ENCODE measurements around the gene CNTNAP5.

Gene CNTNAP5

GRCh38 chr2:124584615-124585014, 559.5 kb downstream of the CNTNAP5 start:
- no peak for TF ChIP-seq CTCF (IDR thresholded peaks at IDR 0.05; ENCODE audit: low read depth, low read length)
- no peak overlapping the region for H3K4me3 ChIP-seq (ENCODE audit: low read depth, low read length)
- no peaks in the 10 kb centered on the region for H3K27me3 ChIP-seq (ENCODE audit: insufficient read depth, low read depth, severe bottlenecking)
- no peak for DNase-seq
- H3K9me3 ChIP-seq (ENCODE audit: severe bottlenecking), result no peaks in the 10 kb centered on the region
- no peaks in the 10 kb centered on the region for H3K36me3 ChIP-seq
- H3K27ac ChIP-seq, result no peak overlapping the region

- DNase-seq, result no peak
- no peak overlapping the region for H3K4me3 ChIP-seq (ENCODE audit: low read depth, low read length)
- TF ChIP-seq CTCF (IDR thresholded peaks at IDR 0.05; ENCODE audit: low read depth, low read length), result no peak
- no peaks in the 10 kb centered on the region for H3K9me3 ChIP-seq (ENCODE audit: severe bottlenecking)
- no peaks in the 10 kb centered on the region for H3K27me3 ChIP-seq (ENCODE audit: insufficient read depth, low read depth, severe bottlenecking)
- H3K36me3 ChIP-seq, result no peaks in the 10 kb centered on the region
- H3K27ac ChIP-seq, result no peak overlapping the region
These were observed 560.2 kb downstream of the CNTNAP5 start for GRCh38 chr2:124585277-124585676.

- no peaks in the 10 kb centered on the region for H3K27me3 ChIP-seq (ENCODE audit: insufficient read depth, low read depth, severe bottlenecking)
- H3K4me3 ChIP-seq (ENCODE audit: low read depth, low read length), result no peak overlapping the region
- no peak for TF ChIP-seq CTCF (IDR thresholded peaks at IDR 0.05; ENCODE audit: low read depth, low read length)
- H3K9me3 ChIP-seq (ENCODE audit: severe bottlenecking), result no peaks in the 10 kb centered on the region
- no peaks in the 10 kb centered on the region for H3K36me3 ChIP-seq
- H3K27ac ChIP-seq, result no peak overlapping the region
- DNase-seq, result no peak
These were observed 561.1 kb downstream of the CNTNAP5 start for GRCh38 chr2:124586210-124586609.

GRCh38 chr2:124586835-124587234, 561.7 kb downstream of the CNTNAP5 start:
- Histone ChIP-seq H3K9me3 (ENCODE audit: severe bottlenecking) (no peaks in the 10 kb centered on the region), H3K27ac (no peak overlapping the region), H3K4me3 (ENCODE audit: low read depth, low read length) (no peak overlapping the region), H3K27me3 (ENCODE audit: insufficient read depth, low read depth, severe bottlenecking) (no peaks in the 10 kb centered on the region), H3K36me3 (no peaks in the 10 kb centered on the region)
- no peak for DNase-seq
- TF ChIP-seq CTCF (IDR thresholded peaks at IDR 0.05; ENCODE audit: low read depth, low read length), result no peak

GRCh38 chr2:124589971-124590370, 564.9 kb downstream of the CNTNAP5 start:
- Histone ChIP-seq H3K27ac (peak overlapping the region; percentile 74), H3K9me3 (ENCODE audit: severe bottlenecking) (no peaks in the 10 kb centered on the region), H3K36me3 (no peaks in the 10 kb centered on the region), H3K4me3 (ENCODE audit: low read depth, low read length) (no peak overlapping the region), H3K27me3 (ENCODE audit: insufficient read depth, low read depth, severe bottlenecking) (no peaks in the 10 kb centered on the region)
- no peak for TF ChIP-seq CTCF (IDR thresholded peaks at IDR 0.05; ENCODE audit: low read depth, low read length)
- peak; percentile 43 for DNase-seq

- TF ChIP-seq CTCF (IDR thresholded peaks at IDR 0.05; ENCODE audit: low read depth, low read length), result no peak
- Histone ChIP-seq H3K4me3 (ENCODE audit: low read depth, low read length) (no peak overlapping the region), H3K27me3 (ENCODE audit: insufficient read depth, low read depth, severe bottlenecking) (no peaks in the 10 kb centered on the region), H3K9me3 (ENCODE audit: severe bottlenecking) (no peaks in the 10 kb centered on the region), H3K36me3 (no peaks in the 10 kb centered on the region), H3K27ac (no peak overlapping the region)
- DNase-seq, result no peak
These were observed 577.7 kb downstream of the CNTNAP5 start for GRCh38 chr2:124602759-124603158.
